Measurements from ENCODE around the gene PFDN2.

Gene PFDN2

GRCh38 chr1:161133220-161133740 is 15.4 kb upstream of the PFDN2 start:
- Histone ChIP-seq H3K4me1 (ENCODE audit: insufficient read depth, low read length) (peaks cover 38% of the 10 kb centered on the region), H3K36me3 (ENCODE audit: insufficient read depth, low read length) (peaks cover 8% of the 10 kb centered on the region), H3K27me3 (ENCODE audit: control insufficient read depth in 1 of 2, insufficient read depth in 2 of 2, low read length in 2 of 2) (no peaks in the 10 kb centered on the region), H3K4me3 (ENCODE audit: low read depth in 1 of 2, low read length in 2 of 2) (peak overlapping the region; percentile 81 to 98), H3K27ac (ENCODE audit: low read depth, low read length) (peak overlapping the region; percentile 96), H3K9me3 (ENCODE audit: low read length) (no peaks in the 10 kb centered on the region), H3K9ac (ENCODE audit: low read length) (peak overlapping the region; percentile 97)

GRCh38 chr1:161132410-161133219 is 14.8 kb upstream of the PFDN2 start, which contains the start of gene DEDD:
Gene DEDD (minus strand): TSS chr1:161132667. CDS start chr1:161124462, 8,205 bp downstream.
- Histone ChIP-seq H3K9me3 (ENCODE audit: low read length) (no peaks in the 10 kb centered on the region), H3K27me3 (ENCODE audit: control insufficient read depth in 1 of 2, insufficient read depth in 2 of 2, low read length in 2 of 2) (no peaks in the 10 kb centered on the region), H3K4me1 (ENCODE audit: insufficient read depth, low read length) (peaks cover 44% of the 10 kb centered on the region), H3K4me3 (ENCODE audit: low read depth in 1 of 2, low read length in 2 of 2) (peak within 1 kb of the TSS; percentile 81 to 98), H3K9ac (ENCODE audit: low read length) (peak within 1 kb of the TSS; percentile 97), H3K27ac (ENCODE audit: low read depth, low read length) (peak within 1 kb of the TSS; percentile 96), H3K36me3 (ENCODE audit: insufficient read depth, low read length) (peaks cover 15% of the 10 kb centered on the region)

GRCh38 chr1:161131523-161132409 is 13.9 kb upstream of the PFDN2 start:
- Histone ChIP-seq H3K36me3 (ENCODE audit: insufficient read depth, low read length) (peaks cover 20% of the 10 kb centered on the region), H3K9me3 (ENCODE audit: low read length) (no peaks in the 10 kb centered on the region), H3K4me3 (ENCODE audit: low read depth in 1 of 2, low read length in 2 of 2) (peak overlapping the region; percentile 81 to 98), H3K9ac (ENCODE audit: low read length) (peak overlapping the region; percentile 85), H3K27ac (ENCODE audit: low read depth, low read length) (peak overlapping the region; percentile 96), H3K4me1 (ENCODE audit: insufficient read depth, low read length) (peaks cover 45% of the 10 kb centered on the region), H3K27me3 (ENCODE audit: control insufficient read depth in 1 of 2, insufficient read depth in 2 of 2, low read length in 2 of 2) (no peaks in the 10 kb centered on the region)

GRCh38 chr1:161130266-161130665 is 12.4 kb upstream of the PFDN2 start:
- Histone ChIP-seq H3K9ac (ENCODE audit: low read length) (no peak overlapping the region), H3K27ac (ENCODE audit: low read depth, low read length) (no peak overlapping the region), H3K4me3 (ENCODE audit: low read depth in 1 of 2, low read length in 2 of 2) (no peak overlapping the region), H3K36me3 (ENCODE audit: insufficient read depth, low read length) (peaks cover 24% of the 10 kb centered on the region), H3K4me1 (ENCODE audit: insufficient read depth, low read length) (peaks cover 45% of the 10 kb centered on the region), H3K27me3 (ENCODE audit: control insufficient read depth in 1 of 2, insufficient read depth in 2 of 2, low read length in 2 of 2) (no peaks in the 10 kb centered on the region), H3K9me3 (ENCODE audit: low read length) (no peaks in the 10 kb centered on the region)

- no peak overlapping the region for H3K4me3 ChIP-seq (ENCODE audit: low read depth in 1 of 2, low read length in 2 of 2)
- H3K27ac ChIP-seq (ENCODE audit: low read depth, low read length), result no peak overlapping the region
- no peak overlapping the region for H3K9ac ChIP-seq (ENCODE audit: low read length)
- H3K27me3 ChIP-seq (ENCODE audit: control insufficient read depth in 1 of 2, insufficient read depth in 2 of 2, low read length in 2 of 2), result no peaks in the 10 kb centered on the region
- peaks cover 42% of the 10 kb centered on the region for H3K4me1 ChIP-seq (ENCODE audit: insufficient read depth, low read length)
- peaks cover 32% of the 10 kb centered on the region for H3K36me3 ChIP-seq (ENCODE audit: insufficient read depth, low read length)
- no peaks in the 10 kb centered on the region for H3K9me3 ChIP-seq (ENCODE audit: low read length)
Measured at GRCh38 chr1:161128591-161129420, 11.0 kb upstream of the PFDN2 start.

GRCh38 chr1:161127649-161128048 is 9.8 kb upstream of the PFDN2 start:
- Histone ChIP-seq H3K4me3 (ENCODE audit: low read depth in 1 of 2, low read length in 2 of 2) (no peak overlapping the region), H3K36me3 (ENCODE audit: insufficient read depth, low read length) (peaks cover 43% of the 10 kb centered on the region), H3K9ac (ENCODE audit: low read length) (no peak overlapping the region), H3K4me1 (ENCODE audit: insufficient read depth, low read length) (peaks cover 35% of the 10 kb centered on the region), H3K27ac (ENCODE audit: low read depth, low read length) (no peak overlapping the region), H3K9me3 (ENCODE audit: low read length) (no peaks in the 10 kb centered on the region), H3K27me3 (ENCODE audit: control insufficient read depth in 1 of 2, insufficient read depth in 2 of 2, low read length in 2 of 2) (no peaks in the 10 kb centered on the region)

- Histone ChIP-seq H3K27ac (ENCODE audit: low read depth, low read length) (no peak overlapping the region), H3K4me3 (ENCODE audit: low read depth in 1 of 2, low read length in 2 of 2) (no peak overlapping the region), H3K27me3 (ENCODE audit: control insufficient read depth in 1 of 2, insufficient read depth in 2 of 2, low read length in 2 of 2) (no peaks in the 10 kb centered on the region), H3K4me1 (ENCODE audit: insufficient read depth, low read length) (peaks cover 27% of the 10 kb centered on the region), H3K9ac (ENCODE audit: low read length) (no peak overlapping the region), H3K36me3 (ENCODE audit: insufficient read depth, low read length) (peaks cover 60% of the 10 kb centered on the region), H3K9me3 (ENCODE audit: low read length) (no peaks in the 10 kb centered on the region)
Measured at GRCh38 chr1:161122967-161123366, 5.1 kb upstream of the PFDN2 start.

GRCh38 chr1:161121834-161122233 is 4.0 kb upstream of the PFDN2 start:
- H3K27me3 ChIP-seq (ENCODE audit: control insufficient read depth in 1 of 2, insufficient read depth in 2 of 2, low read length in 2 of 2), result no peaks in the 10 kb centered on the region
- H3K36me3 ChIP-seq (ENCODE audit: insufficient read depth, low read length), result peaks cover 52% of the 10 kb centered on the region
- peaks cover 28% of the 10 kb centered on the region for H3K4me1 ChIP-seq (ENCODE audit: insufficient read depth, low read length)
- no peak overlapping the region for H3K9ac ChIP-seq (ENCODE audit: low read length)
- no peak overlapping the region for H3K27ac ChIP-seq (ENCODE audit: low read depth, low read length)
- no peaks in the 10 kb centered on the region for H3K9me3 ChIP-seq (ENCODE audit: low read length)
- no peak overlapping the region for H3K4me3 ChIP-seq (ENCODE audit: low read depth in 1 of 2, low read length in 2 of 2)

GRCh38 chr1:161121042-161121650 is 3.3 kb upstream of the PFDN2 start:
- Histone ChIP-seq H3K27ac (ENCODE audit: low read depth, low read length) (no peak overlapping the region), H3K4me1 (ENCODE audit: insufficient read depth, low read length) (peaks cover 35% of the 10 kb centered on the region), H3K4me3 (ENCODE audit: low read depth in 1 of 2, low read length in 2 of 2) (no peak overlapping the region), H3K27me3 (ENCODE audit: control insufficient read depth in 1 of 2, insufficient read depth in 2 of 2, low read length in 2 of 2) (no peaks in the 10 kb centered on the region), H3K9me3 (ENCODE audit: low read length) (no peaks in the 10 kb centered on the region), H3K9ac (ENCODE audit: low read length) (no peak overlapping the region), H3K36me3 (ENCODE audit: insufficient read depth, low read length) (peaks cover 47% of the 10 kb centered on the region)

GRCh38 chr1:161119092-161119903 is 1.5 kb upstream of the PFDN2 start:
- peaks cover 44% of the 10 kb centered on the region for H3K36me3 ChIP-seq (ENCODE audit: insufficient read depth, low read length)
- H3K27me3 ChIP-seq (ENCODE audit: control insufficient read depth in 1 of 2, insufficient read depth in 2 of 2, low read length in 2 of 2), result no peaks in the 10 kb centered on the region
- H3K27ac ChIP-seq (ENCODE audit: low read depth, low read length), result peak overlapping the region; percentile 99
- H3K4me3 ChIP-seq (ENCODE audit: low read depth in 1 of 2, low read length in 2 of 2), result peak overlapping the region; percentile 96 to 99
- H3K4me1 ChIP-seq (ENCODE audit: insufficient read depth, low read length), result peaks cover 43% of the 10 kb centered on the region
- peak overlapping the region; percentile 87 for H3K9ac ChIP-seq (ENCODE audit: low read length)
- H3K9me3 ChIP-seq (ENCODE audit: low read length), result no peaks in the 10 kb centered on the region

Measured in muscle layer of colon (tissue), 2 donors.